CD4-positive, alpha-beta T cell treated with Interleukin-12 subunit alpha and Interleukin-12 subunit beta, for 1 hour (primary cell): Measurements from ENCODE around the gene APBB2.
"Not testable (repeated sequence)": the region's sequence is repeated elsewhere in the genome, so short reads cannot be mapped to it uniquely, and the experiment has no call there.

Experiments used
- DNase-seq: peaks from one replicate; pipeline ENCODE4 v3.0.0-alpha.2; 2020

The APBB2 gene

GRCh38 chr4:40840985-40841571 is 373.3 kb downstream of the APBB2 start:
- peak; percentile 51 for DNase-seq

- no peak for DNase-seq
These were observed 373.9 kb downstream of the APBB2 start for GRCh38 chr4:40840255-40840984.

- no peak for DNase-seq
These were observed 375.6 kb downstream of the APBB2 start for GRCh38 chr4:40838742-40839141.

- no peak for DNase-seq
These were observed 377.1 kb downstream of the APBB2 start for GRCh38 chr4:40837094-40837870.

- no peak for DNase-seq
These were observed 381.1 kb downstream of the APBB2 start for GRCh38 chr4:40833212-40833611.

GRCh38 chr4:40832175-40832574 is 382.2 kb downstream of the APBB2 start:
- DNase-seq: no peak

GRCh38 chr4:40831146-40831907 is 383.0 kb downstream of the APBB2 start:
- no peak for DNase-seq

- DNase-seq: no peak
These were observed 384.8 kb downstream of the APBB2 start for GRCh38 chr4:40829586-40829985.

GRCh38 chr4:40828661-40829060 is 385.7 kb downstream of the APBB2 start:
- DNase-seq: no peak

- no peak for DNase-seq
These were observed 386.6 kb downstream of the APBB2 start for GRCh38 chr4:40827758-40828157.

- no peak for DNase-seq
These were observed 387.5 kb downstream of the APBB2 start for GRCh38 chr4:40826821-40827220.

- DNase-seq: no peak
These were observed 389.1 kb downstream of the APBB2 start for GRCh38 chr4:40825014-40825838.

- DNase-seq: no peak
These were observed 391.7 kb downstream of the APBB2 start for GRCh38 chr4:40822420-40823166.

- DNase-seq: no peak
These were observed 394.2 kb downstream of the APBB2 start for GRCh38 chr4:40820101-40820500.

- not testable (repeated sequence) for DNase-seq
These were observed 397.2 kb downstream of the APBB2 start for GRCh38 chr4:40817157-40817556.

- DNase-seq: no peak
These were observed 401.5 kb downstream of the APBB2 start for GRCh38 chr4:40812856-40813255.

GRCh38 chr4:40812386-40812785 is 402.0 kb downstream of the APBB2 start:
- no peak for DNase-seq

- no peak for DNase-seq
These were observed 402.4 kb downstream of the APBB2 start for GRCh38 chr4:40811956-40812355.

- DNase-seq: no peak
These were observed 405.4 kb downstream of the APBB2 start for GRCh38 chr4:40808926-40809457.

GRCh38 chr4:40804598-40804997 is 409.7 kb downstream of the APBB2 start:
- DNase-seq: no peak

GRCh38 chr4:40800064-40800463 is 414.3 kb downstream of the APBB2 start:
- DNase-seq: no peak
